Osteoblast (primary cell): ENCODE measurements around the gene PRKCA. TPM values are rescaled to one million over a fixed set of nuclear protein-coding genes. Genes with fewer than 3 reads are reported as not detected.

Source experiments
- DNase-seq: peaks from one replicate; pipeline ENCODE4 v3.0.0; 2011; ENCODE audit warnings: low spot score, mixed read lengths; ENCODE audit not compliant: insufficient read length; ENCODE audit errors: missing footprints
- H2AFZ ChIP-seq: 2 replicates; pipeline ENCODE4 v1.6.0; 2011; ENCODE audit warnings: mild to moderate bottlenecking, low read length
- H3K27ac ChIP-seq: 2 replicates; pipeline ENCODE4 v1.5.1; 2011; ENCODE audit warnings: mild to moderate bottlenecking, low read depth, low read length, moderate library complexity
- H3K27me3 ChIP-seq: 2 replicates; pipeline ENCODE4 v1.6.0; 2012; ENCODE audit warnings: mild to moderate bottlenecking, control low read depth, inconsistent platforms, low read length, moderate library complexity; ENCODE audit not compliant: insufficient read depth
- H3K36me3 ChIP-seq: 2 replicates; pipeline ENCODE4 v1.5.1; 2011; ENCODE audit warnings: mild to moderate bottlenecking, low read length, control low read depth, moderate library complexity; ENCODE audit not compliant: insufficient read depth
- H3K4me1 ChIP-seq: 2 replicates; pipeline ENCODE4 v1.5.1; 2011; ENCODE audit warnings: mild to moderate bottlenecking, low read length, control low read depth, moderate library complexity; ENCODE audit not compliant: insufficient read depth
- H3K4me2 ChIP-seq: 2 replicates; pipeline ENCODE4 v1.6.0; 2011; ENCODE audit warnings: mild to moderate bottlenecking, low read length; ENCODE audit not compliant: insufficient read depth
- H3K4me3 ChIP-seq: fragments of 200-600 bp; sonication (generic); 3 replicates; pipeline ENCODE4 v1.5.1; 2012; ENCODE audit warnings: mild to moderate bottlenecking, low read length, inconsistent platforms; ENCODE audit not compliant: insufficient read depth
- H3K79me2 ChIP-seq: 2 replicates; pipeline ENCODE4 v1.6.0; 2012; ENCODE audit warnings: mild to moderate bottlenecking, low read length, control low read depth, inconsistent platforms; ENCODE audit not compliant: insufficient read depth
- H3K9me3 ChIP-seq: 2 replicates; pipeline ENCODE4 v1.5.1; 2011; ENCODE audit warnings: low read depth, low read length, control low read depth
- H4K20me1 ChIP-seq: 2 replicates; pipeline ENCODE4 v1.6.0; 2012; ENCODE audit warnings: mild to moderate bottlenecking, low read length, control low read depth; ENCODE audit not compliant: insufficient read depth
- total RNA-seq: library from RNA; depleted of rRNA; stranded (reverse); fragments of >200 nt; gene quantifications from 2 replicates; pipeline ENCODE4 v1.2.3, GENCODE V29; 2012
- TF ChIP-seq, protein P1 (sequence below): IDR thresholded peaks from 2 replicates; pipeline ENCODE4 v1.5.1; 2011; ENCODE audit warnings: mild to moderate bottlenecking, low read depth, low read length, moderate library complexity; ENCODE audit errors: extremely low read depth

Gene PRKCA
- total RNA-seq, 1 donor = 46.0 TPM

DNA sequence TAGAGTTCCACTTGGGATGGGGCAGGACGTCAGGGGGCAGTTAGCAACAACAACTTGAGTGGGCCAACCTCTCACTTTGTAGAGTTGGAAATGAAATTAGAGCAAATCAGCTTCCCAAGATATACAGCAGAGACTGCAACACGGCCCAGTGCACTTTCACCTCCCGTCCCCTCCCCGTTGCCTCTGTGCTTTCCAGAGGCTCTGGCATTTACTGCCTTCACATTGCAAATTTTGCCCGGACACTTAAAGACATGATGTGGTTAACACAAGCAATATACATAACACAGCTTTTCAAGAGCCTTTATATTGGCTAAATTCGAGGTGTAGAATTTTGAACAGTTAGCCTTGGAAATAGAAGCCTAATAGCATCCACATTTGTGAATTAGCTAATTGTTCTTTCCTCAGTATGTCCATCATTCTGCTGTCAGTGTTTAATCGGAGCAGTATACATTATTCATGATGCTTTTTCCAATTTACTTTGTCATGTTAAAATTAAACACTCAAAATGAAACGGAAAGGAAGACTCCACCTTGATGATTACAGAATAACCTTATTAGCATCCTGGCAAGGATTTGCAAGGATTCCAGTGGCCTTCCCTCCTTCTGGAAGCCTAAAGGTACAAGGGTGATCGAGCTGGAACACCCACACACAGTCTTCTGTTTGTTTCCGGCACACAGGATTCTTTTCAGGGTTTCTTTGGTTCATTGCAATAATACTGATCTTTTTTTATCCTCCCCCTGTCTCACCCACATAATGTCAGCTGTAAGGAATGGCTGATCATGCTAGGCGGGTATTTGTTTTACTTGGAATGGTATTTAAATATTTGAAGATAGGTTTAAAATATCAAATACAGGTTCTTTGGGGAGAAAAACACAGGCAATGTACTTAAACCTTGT is 341.6 kb downstream of the PRKCA start:
- no peak for DNase-seq

DNA sequence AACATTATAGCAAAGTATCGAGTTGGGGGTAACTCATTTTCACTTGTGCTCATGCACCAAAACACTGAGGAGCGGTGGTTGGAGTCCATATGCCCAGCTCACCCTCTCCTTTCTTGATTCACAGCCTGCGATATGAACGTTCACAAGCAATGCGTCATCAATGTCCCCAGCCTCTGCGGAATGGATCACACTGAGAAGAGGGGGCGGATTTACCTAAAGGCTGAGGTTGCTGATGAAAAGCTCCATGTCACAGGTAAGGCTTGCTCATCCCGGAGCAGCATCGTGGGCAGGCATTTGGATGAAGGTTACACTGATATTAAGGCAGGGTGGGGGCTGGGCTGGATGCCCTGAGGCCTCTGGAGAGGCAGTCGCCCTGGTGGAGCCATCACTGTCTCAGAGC is 342.8 kb downstream of the PRKCA start:
- Histone ChIP-seq H3K27me3 (no peaks in the 10 kb centered on the region), H2AFZ (no peak overlapping the region), H3K79me2 (no peaks in the 10 kb centered on the region), H3K9me3 (no peaks in the 10 kb centered on the region), H3K36me3 (peaks cover 28% of the 10 kb centered on the region), H3K4me2 (no peak overlapping the region), H4K20me1 (peaks cover 10% of the 10 kb centered on the region), H3K4me3 (no peak overlapping the region), H3K4me1 (peaks cover 14% of the 10 kb centered on the region), H3K27ac (no peak overlapping the region)
- TF ChIP-seq, protein P1, sequence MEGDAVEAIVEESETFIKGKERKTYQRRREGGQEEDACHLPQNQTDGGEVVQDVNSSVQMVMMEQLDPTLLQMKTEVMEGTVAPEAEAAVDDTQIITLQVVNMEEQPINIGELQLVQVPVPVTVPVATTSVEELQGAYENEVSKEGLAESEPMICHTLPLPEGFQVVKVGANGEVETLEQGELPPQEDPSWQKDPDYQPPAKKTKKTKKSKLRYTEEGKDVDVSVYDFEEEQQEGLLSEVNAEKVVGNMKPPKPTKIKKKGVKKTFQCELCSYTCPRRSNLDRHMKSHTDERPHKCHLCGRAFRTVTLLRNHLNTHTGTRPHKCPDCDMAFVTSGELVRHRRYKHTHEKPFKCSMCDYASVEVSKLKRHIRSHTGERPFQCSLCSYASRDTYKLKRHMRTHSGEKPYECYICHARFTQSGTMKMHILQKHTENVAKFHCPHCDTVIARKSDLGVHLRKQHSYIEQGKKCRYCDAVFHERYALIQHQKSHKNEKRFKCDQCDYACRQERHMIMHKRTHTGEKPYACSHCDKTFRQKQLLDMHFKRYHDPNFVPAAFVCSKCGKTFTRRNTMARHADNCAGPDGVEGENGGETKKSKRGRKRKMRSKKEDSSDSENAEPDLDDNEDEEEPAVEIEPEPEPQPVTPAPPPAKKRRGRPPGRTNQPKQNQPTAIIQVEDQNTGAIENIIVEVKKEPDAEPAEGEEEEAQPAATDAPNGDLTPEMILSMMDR = no peak
- DNase-seq = no peak

More for the DNA sequence above, 341.6 kb downstream of the PRKCA start:
- H3K27me3 ChIP-seq = no peaks in the 10 kb centered on the region
- peak overlapping the region; percentile 69 for H3K4me2 ChIP-seq
- H3K4me3 ChIP-seq = no peak overlapping the region
- H4K20me1 ChIP-seq = peaks cover 10% of the 10 kb centered on the region
- H3K79me2 ChIP-seq = no peaks in the 10 kb centered on the region
- peaks cover 14% of the 10 kb centered on the region for H3K4me1 ChIP-seq
- H2AFZ ChIP-seq = no peak overlapping the region
- peaks cover 28% of the 10 kb centered on the region for H3K36me3 ChIP-seq
- TF ChIP-seq, protein P1 = no peak
- H3K27ac ChIP-seq = peak overlapping the region; percentile 27
- no peaks in the 10 kb centered on the region for H3K9me3 ChIP-seq

DNA sequence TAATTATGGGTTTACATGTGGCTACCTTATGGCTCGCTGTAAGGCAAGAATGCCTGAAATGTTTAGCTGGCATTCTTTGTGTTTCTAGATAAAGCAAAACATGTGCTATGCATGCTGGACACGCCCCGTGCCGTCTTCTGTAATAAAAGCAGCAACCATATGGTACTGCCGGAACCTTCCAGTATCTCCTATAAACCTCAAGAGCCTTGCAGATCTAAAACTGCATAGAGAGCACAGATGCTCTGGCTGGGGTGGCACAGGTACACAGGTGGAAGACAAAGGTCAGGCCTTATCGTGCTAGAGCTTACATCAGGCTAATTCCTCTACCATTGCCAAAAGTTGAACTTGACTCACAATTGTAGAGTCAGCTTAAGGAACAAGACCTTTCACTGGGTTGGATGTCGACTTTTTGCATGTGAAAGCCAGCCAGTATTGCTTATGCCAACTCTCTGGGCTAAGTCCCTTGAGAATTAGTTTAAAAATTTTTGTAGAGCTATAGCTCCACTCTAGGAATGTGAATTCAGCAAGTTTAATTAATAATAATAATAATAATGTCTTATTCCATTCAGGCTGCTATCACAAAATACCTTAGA is 345.1 kb downstream of the PRKCA start:
- TF ChIP-seq, protein P1 = no peak
- Histone ChIP-seq H3K27me3 (no peaks in the 10 kb centered on the region), H3K79me2 (no peaks in the 10 kb centered on the region), H2AFZ (no peak overlapping the region), H3K4me1 (peaks cover 14% of the 10 kb centered on the region), H3K4me3 (no peak overlapping the region), H3K36me3 (peaks cover 23% of the 10 kb centered on the region), H4K20me1 (peaks cover 12% of the 10 kb centered on the region), H3K27ac (no peak overlapping the region), H3K9me3 (no peaks in the 10 kb centered on the region), H3K4me2 (no peak overlapping the region)
- DNase-seq = no peak
